HG03103 (cell line): ENCODE results near the gene RAVER1.
"Not testable (repeated sequence)": the region's sequence is repeated elsewhere in the genome, so short reads cannot be mapped to it uniquely, and the experiment has no call there.

Source experiments
- ATAC-seq: cut with Tn5 transposase; IDR thresholded peaks from one replicate; pipeline ENCODE4 v1.9.1; 2021; ENCODE audit warnings: low read depth; ENCODE audit not compliant: unreplicated experiment

Gene RAVER1

DNA sequence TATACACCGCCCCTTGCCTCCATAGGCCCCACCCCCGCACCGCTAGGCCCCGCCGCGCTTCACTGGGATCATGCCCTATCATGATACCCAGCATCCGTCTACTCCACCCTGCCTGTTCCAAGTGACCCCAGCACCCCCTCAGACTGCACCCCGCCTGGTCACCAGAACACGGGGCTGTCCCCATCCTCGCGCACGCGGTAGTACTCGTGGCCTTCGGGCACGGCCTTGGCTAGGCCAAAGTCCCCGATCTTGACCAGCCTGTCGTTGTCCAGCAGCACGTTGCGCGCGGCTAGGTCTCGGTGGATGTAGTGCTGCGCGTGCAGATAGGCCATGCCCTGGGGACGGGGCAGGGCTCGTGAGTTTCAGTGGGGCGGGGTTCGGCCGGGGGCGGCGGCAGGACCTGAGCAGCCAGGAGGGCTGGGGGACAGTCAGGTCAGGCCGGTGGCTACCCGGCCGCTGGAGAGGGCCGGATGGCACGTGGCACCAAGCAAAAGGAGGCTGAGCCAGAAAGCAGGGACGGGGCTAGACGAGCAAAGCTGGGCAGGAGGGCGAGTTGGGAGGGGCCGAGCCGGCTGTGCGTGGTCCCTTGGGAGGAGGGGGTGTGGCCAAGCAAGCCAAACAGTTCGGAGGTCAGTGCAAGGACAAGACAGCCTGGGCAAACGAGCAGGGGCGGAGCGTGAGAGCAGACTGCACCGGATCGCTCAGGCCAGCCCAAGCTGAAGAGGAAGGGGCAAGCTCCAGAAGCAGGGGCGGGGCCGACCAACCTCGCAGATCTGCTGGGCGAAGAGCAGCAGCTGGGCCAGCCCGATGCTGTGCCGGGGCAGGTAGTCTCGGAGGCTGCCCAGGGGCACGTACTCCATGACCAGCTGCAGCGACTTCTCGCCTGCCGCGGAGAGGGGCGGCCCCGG, 19.7 kb upstream of the RAVER1 start:
- no peak for ATAC-seq

GRCh38 chr19:10346509-10346908, 13.2 kb upstream of the RAVER1 start:
- ATAC-seq: no peak

DNA sequence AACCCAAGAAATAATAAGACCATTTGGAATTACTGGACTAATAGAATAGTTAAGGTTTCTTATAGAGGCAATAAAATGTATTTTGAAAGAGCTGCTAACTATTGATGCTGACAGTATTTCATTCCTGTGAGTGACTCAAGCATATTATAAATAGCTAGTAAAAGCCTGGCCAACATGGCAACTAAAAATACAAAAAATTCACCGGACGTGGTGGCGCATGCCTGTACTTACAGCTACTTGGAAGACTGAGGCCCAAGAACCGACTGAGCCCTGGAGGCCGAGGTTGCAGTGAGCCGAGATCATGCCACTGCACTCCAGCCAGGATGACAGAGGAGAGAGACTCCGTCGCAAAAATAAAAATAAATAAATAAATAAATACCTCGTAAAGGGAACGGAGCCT, 11.5 kb upstream of the RAVER1 start:
- ATAC-seq: no peak

DNA sequence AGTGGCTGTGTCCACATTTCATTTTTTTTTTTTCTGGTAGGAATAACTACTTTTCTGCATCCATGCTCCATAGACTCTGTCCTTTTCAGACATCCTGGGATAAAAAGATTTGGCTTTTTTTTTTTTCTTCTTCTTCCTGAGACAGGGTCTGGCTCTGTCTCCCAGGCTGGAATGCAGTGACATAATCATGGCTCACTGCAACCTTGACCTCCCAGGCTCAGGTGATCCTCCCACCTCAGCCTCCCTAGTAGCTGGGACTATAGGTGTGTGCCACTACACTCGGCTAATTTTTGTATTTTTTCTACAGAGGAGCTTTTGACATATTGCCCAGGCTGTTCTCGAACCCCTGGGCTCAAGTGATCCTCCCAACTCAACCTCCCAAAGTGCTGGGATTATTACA, 10.2 kb upstream of the RAVER1 start:
- no peak for ATAC-seq

- no peak for ATAC-seq
Measured at GRCh38 chr19:10339977-10340376, 6.6 kb upstream of the RAVER1 start.

GRCh38 chr19:10339380-10339960, 6.1 kb upstream of the RAVER1 start, which contains the start of gene ICAM3:
Gene ICAM3 (minus strand): TSS chr19:10339624. CDS start chr19:10339614, 10 bp downstream.
- peak; percentile 68 for ATAC-seq

- no peak for ATAC-seq
Measured at GRCh38 chr19:10338940-10339339, 5.6 kb upstream of the RAVER1 start.

DNA sequence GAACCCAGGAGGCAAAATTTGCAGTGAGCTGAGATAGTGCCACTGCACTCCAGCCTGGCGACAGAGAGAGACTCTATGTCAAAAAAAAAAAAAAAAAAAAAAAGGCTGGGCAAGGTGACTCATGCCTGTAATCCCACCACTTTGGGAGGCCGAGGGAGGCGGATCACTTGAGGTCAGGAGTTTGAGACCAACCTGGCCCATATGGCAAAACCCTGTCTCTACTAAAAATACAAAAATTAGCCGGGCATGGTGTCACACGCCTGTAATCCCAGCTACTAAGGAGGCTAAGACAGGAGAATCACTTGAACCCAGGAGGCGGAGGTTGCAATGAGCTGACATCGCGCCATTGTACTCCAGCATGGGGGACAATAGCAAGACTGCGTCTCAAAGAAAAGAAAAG, 3.4 kb upstream of the RAVER1 start:
- not testable (repeated sequence) for ATAC-seq

- ATAC-seq: no peak
Measured at GRCh38 chr19:10335352-10335985, 2.1 kb upstream of the RAVER1 start.

- no peak for ATAC-seq
Measured at GRCh38 chr19:10334588-10335351, 1.4 kb upstream of the RAVER1 start.

DNA sequence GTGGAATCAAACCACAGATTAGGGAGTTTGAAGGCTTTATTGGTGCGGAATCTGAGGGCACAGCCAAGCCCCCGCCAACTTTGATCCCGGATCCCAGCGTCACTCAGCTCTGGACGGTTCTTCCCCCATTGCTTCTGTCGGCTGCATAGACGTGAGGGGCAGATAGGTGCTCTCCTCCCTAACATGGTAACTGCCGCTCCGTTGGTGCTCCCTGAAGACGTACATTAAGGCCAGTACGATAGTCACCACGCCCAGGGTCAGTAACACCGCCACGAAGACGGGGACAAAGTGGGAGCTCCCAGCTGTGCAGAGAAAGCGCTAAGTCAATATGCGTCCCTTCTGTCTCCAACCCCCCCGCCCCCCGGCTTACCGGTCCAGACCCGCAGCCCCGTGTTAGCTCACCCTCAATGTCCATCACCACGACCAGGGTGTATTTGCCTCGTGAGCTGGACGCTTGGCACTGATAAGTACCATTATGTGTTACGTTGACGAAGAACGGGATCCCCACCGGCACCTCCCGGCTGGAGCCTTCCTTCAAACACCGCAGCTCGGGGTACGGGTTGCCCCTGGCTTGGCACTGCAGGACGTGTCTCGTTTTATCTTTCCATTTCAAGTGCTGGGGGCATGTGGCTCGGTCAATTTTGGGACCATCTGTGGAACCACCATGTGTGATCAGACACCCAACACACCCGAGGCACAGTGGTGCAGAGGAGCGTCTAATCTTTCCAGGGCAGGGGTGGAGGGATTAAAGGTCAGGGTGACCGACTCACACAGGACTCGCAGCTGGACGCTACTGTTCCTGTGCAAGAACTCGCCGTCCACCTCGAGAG, 644 bp upstream of the RAVER1 start:
- no peak for ATAC-seq

GRCh38 chr19:10332158-10332964, 968 bp downstream of the RAVER1 start:
- ATAC-seq: no peak

GRCh38 chr19:10329555-10329954, 3.8 kb downstream of the RAVER1 start:
- no peak for ATAC-seq

DNA sequence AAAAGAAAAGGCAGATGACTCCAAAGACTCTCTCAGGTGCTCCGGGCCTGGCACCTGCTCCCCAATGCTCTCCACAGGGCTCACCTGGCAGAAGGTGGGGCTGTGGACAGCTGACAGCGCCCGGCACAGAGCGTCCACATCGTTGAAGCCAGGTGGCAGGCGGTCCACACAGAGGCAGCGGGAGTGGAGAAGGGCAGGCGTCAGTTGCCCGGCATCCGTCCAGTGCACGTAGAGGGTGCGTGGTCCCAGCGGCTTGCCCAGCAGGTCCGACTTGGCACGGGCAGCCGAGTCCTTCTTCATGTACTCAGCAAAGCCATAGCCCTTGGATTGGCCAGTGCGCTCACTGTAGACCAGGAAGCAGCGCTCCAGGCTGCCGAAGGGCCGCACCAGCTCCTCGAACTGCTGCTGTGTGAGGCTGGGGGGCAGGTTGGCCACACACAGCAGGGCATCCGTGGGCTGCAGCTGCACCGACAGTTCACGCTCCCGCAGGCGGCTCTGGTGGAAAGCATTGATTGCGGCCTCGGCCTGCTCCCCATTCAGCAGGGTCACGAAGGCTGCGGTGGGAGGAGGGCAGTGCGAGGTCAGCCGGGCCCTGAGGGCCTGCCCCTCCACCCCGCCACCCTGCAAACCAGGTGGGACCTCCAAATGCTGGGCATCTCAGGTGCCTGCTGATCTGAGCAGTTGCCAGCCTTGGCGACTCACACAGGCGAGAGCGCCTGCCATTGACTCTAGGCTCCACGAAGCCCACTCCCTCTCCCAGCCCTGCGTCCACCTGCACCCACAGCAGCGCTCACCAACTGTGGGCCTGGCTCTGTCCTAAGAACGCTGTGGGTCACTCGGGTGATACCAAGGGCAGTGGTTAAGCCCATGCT, 4.5 kb downstream of the RAVER1 start:
- ATAC-seq: no peak

- no peak for ATAC-seq
Measured at GRCh38 chr19:10327793-10328192, 5.5 kb downstream of the RAVER1 start.

DNA sequence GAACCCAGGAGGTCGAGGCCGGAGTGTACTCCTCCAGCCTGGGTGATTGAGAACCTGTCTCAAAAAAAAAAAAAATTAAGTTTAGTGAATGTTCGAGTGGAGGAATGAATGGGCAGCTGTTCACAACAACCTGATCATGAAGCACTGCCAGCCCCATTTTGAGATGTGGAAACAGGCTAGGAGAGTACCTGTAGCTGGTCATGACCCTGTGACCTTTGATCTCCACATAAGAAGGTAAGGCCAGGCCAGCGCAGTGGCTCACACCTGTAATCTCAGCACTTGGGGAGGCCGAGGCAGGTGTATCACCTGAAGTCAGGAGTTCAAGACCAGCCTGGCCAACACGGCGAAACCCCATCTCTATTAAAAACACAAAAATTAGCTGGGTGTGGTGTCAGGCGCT, 7.6 kb downstream of the RAVER1 start:
- ATAC-seq: no peak

DNA sequence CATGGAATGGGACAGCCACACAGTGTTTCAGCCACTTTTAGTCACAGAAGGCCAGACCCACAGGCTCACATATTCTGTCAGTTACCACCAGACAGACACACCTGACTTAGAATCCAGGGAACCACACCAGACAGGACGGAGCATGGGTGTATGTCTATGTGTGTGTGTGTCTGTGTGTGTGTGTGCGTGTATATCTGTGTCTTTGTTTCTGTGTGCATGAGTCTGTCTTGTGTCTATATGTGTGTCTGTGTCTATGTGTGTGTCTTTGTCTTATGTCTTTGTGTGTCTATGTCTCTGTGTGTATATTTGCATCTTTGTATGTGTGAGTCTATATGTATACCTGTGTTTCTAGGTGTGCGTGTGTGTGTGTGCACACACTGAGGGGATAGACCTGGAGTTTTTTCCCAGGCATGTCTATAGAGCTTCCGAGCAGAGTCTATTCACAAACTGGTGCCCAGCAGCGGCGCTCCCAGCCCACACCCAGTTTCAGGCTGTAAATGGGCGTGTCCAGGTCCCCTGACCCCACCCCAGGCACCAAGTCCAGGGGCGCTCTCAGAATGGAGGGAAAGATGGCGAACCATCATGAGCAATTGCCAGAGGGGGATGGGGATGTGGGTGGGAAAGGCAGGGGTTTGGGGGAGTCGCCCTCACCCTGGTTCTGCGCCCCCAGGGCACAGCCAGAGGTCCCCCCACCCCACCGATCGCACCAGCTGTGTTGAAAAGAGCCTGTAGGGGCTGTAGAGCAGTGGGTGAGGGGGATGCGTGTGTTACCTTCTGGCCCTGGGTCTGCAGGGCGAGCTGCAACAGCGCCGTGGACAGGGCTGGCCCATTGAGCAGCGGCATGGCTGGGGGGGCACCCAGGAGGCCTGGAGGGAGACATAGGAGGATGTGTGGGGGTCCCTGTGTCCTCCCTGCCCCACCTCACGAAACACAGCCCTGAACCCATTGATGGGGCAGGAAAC, 11.2 kb downstream of the RAVER1 start:
- no peak for ATAC-seq
